ENCODE measurements around the gene GABRE. TPM values are rescaled to one million over a fixed set of nuclear protein-coding genes. Genes with fewer than 3 reads are reported as not detected.

The GABRE gene
- polyA plus RNA-seq, 4 donors: 4.2 to 10.4 (median 7.8) TPM

Other genes with a start within 250 kb of the GABRE start
- not detected for gene CNGA2, start 239.9 kb downstream of the GABRE start, polyA plus RNA-seq (ENCODE audit: insufficient read length in 4 of 4)
- gene MAGEA4, start 61.8 kb downstream of the GABRE start, polyA plus RNA-seq (ENCODE audit: insufficient read length in 4 of 4): not detected
- gene MAGEA10, start 163.9 kb upstream of the GABRE start, polyA plus RNA-seq (ENCODE audit: insufficient read length in 4 of 4): not detected

Data from left renal cortex interstitium (tissue), 4 donors.